ENCODE results near the gene RPP40. TPM values are rescaled to one million over a fixed set of nuclear protein-coding genes. Genes with fewer than 3 reads are reported as not detected.

Gene RPP40
- total and polyA plus RNA-seq, 2 of the 13 experiments (the other 11 are each of a cell fraction or from before 2014, with no cell fraction given) = 18.0 to 41.2 TPM

- peak; percentile 78; the same call in 1 of the 2 replicates for TF ChIP-seq HMGXB3 (CRISPR knock-in tag; IDR thresholded peaks at IDR 0.05; ENCODE audit: borderline replicate concordance)
- TF ChIP-seq ZNF616 (CRISPR knock-in tag; IDR thresholded peaks at IDR 0.05; ENCODE audit: low read depth) = peak; percentile 81; the same call in 1 of the 2 replicates
- TF ChIP-seq BORCS8-MEF2B (CRISPR knock-in tag; IDR thresholded peaks at IDR 0.05) = peak; percentile 74
- peak; percentile 97 for TF ChIP-seq DMAP1 (CRISPR knock-in tag; IDR thresholded peaks at IDR 0.05)
- TF ChIP-seq ARHGAP35 (CRISPR knock-in tag; IDR thresholded peaks at IDR 0.05; ENCODE audit: borderline replicate concordance) = 0 out of 2 replicates have a peak, but pooled peaks have one; percentile 61
- 0 out of 2 replicates have a peak, but pooled peaks have one; percentile 35 for TF ChIP-seq ZSCAN29 (CRISPR knock-in tag; conservative IDR thresholded peaks at IDR 0.05)
- TF ChIP-seq, protein P1, sequence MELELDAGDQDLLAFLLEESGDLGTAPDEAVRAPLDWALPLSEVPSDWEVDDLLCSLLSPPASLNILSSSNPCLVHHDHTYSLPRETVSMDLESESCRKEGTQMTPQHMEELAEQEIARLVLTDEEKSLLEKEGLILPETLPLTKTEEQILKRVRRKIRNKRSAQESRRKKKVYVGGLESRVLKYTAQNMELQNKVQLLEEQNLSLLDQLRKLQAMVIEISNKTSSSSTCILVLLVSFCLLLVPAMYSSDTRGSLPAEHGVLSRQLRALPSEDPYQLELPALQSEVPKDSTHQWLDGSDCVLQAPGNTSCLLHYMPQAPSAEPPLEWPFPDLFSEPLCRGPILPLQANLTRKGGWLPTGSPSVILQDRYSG (CRISPR knock-in tag; IDR thresholded peaks at IDR 0.05) = peak; percentile 83; the same call in 1 of the 2 replicates
- peak; percentile 85 for TF ChIP-seq POLR2AphosphoS5 (IDR thresholded peaks at IDR 0.05; ENCODE audit: low read depth, low read length)
- TF ChIP-seq, protein P2, sequence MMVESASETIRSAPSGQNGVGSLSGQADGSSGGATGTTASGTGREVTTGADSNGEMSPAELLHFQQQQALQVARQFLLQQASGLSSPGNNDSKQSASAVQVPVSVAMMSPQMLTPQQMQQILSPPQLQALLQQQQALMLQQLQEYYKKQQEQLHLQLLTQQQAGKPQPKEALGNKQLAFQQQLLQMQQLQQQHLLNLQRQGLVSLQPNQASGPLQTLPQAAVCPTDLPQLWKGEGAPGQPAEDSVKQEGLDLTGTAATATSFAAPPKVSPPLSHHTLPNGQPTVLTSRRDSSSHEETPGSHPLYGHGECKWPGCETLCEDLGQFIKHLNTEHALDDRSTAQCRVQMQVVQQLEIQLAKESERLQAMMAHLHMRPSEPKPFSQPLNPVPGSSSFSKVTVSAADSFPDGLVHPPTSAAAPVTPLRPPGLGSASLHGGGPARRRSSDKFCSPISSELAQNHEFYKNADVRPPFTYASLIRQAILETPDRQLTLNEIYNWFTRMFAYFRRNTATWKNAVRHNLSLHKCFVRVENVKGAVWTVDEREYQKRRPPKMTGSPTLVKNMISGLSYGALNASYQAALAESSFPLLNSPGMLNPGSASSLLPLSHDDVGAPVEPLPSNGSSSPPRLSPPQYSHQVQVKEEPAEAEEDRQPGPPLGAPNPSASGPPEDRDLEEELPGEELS (CRISPR knock-in tag; IDR thresholded peaks at IDR 0.05) = peak; percentile 63
- TF ChIP-seq, protein P3, sequence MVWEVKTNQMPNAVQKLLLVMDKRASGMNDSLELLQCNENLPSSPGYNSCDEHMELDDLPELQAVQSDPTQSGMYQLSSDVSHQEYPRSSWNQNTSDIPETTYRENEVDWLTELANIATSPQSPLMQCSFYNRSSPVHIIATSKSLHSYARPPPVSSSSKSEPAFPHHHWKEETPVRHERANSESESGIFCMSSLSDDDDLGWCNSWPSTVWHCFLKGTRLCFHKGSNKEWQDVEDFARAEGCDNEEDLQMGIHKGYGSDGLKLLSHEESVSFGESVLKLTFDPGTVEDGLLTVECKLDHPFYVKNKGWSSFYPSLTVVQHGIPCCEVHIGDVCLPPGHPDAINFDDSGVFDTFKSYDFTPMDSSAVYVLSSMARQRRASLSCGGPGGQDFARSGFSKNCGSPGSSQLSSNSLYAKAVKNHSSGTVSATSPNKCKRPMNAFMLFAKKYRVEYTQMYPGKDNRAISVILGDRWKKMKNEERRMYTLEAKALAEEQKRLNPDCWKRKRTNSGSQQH (CRISPR knock-in tag; IDR thresholded peaks at IDR 0.05; ENCODE audit: low read depth) = no peak; the same call in 1 of the 2 replicates
- peak; percentile 96 for TF ChIP-seq ZNF232 (CRISPR knock-in tag; IDR thresholded peaks at IDR 0.05; ENCODE audit: borderline replicate concordance)
- TF ChIP-seq ZNF691 (CRISPR knock-in tag; IDR thresholded peaks at IDR 0.05; ENCODE audit: borderline replicate concordance, low read depth) = no peak; the same call in 1 of the 2 replicates
Observed at GRCh38 chr6:5003604-5004372, at the start of gene RPP40 (continued).
